Raji (cell line): ENCODE results near the gene CCDC137.
A peak's percentile ranks its signal among the peaks of the same experiment; 100 is the strongest.

Source experiments
- POLR2A ChIP-seq: IDR thresholded peaks from 2 replicates; pipeline ENCODE4 v1.6.1; 2011; ENCODE audit warnings: low read depth, low read length, control low read depth; ENCODE audit not compliant: insufficient read depth

CCDC137 gene

GRCh38 chr17:81665205-81666091 lies 1.1 kb upstream of the CCDC137 start:
- no peak for TF ChIP-seq POLR2A

- TF ChIP-seq POLR2A: no peak
These were observed 520 bp upstream of the CCDC137 start for GRCh38 chr17:81666092-81666341.

GRCh38 chr17:81667754-81668153 lies 1.2 kb downstream of the CCDC137 start:
- TF ChIP-seq POLR2A: no peak

GRCh38 chr17:81672504-81672903 lies 6.0 kb downstream of the CCDC137 start:
- no peak for TF ChIP-seq POLR2A

GRCh38 chr17:81672954-81673353 lies 6.4 kb downstream of the CCDC137 start:
- no peak for TF ChIP-seq POLR2A

- TF ChIP-seq POLR2A: no peak
These were observed 7.2 kb downstream of the CCDC137 start for GRCh38 chr17:81673561-81674258.

- no peak for TF ChIP-seq POLR2A
These were observed 10.4 kb downstream of the CCDC137 start for GRCh38 chr17:81676906-81677305.

- no peak for TF ChIP-seq POLR2A
These were observed 13.6 kb downstream of the CCDC137 start for GRCh38 chr17:81680150-81680549.

- no peak for TF ChIP-seq POLR2A
These were observed 15.1 kb downstream of the CCDC137 start for GRCh38 chr17:81681672-81682071.

GRCh38 chr17:81682565-81683207 lies 16.1 kb downstream of the CCDC137 start:
- TF ChIP-seq POLR2A: no peak

GRCh38 chr17:81683208-81683583 lies 16.7 kb downstream of the CCDC137 start:
- no peak for TF ChIP-seq POLR2A

GRCh38 chr17:81683584-81684441 lies 17.3 kb downstream of the CCDC137 start, which contains the start of the genes ARL16 and HGS:
Gene ARL16, minus strand, starts transcription at chr17:81683797. Its CDS starts 44 bp downstream, at chr17:81683753.
Gene HGS, plus strand, starts transcription at chr17:81684011. Its CDS starts 56 bp downstream, at chr17:81684067.
- TF ChIP-seq POLR2A: peak; percentile 59; the same call in 1 of the 2 replicates

- no peak for TF ChIP-seq POLR2A
These were observed 17.9 kb downstream of the CCDC137 start for GRCh38 chr17:81684442-81684911.

GRCh38 chr17:81685108-81685507 lies 18.6 kb downstream of the CCDC137 start:
- 0 out of 2 replicates have a peak, but pooled peaks have one; percentile 12 for TF ChIP-seq POLR2A

GRCh38 chr17:81686614-81687013 lies 20.1 kb downstream of the CCDC137 start:
- TF ChIP-seq POLR2A: no peak
